ENCODE measurements around the gene INPP4B.

GRCh38 chr4:142781114-142781513 is 65.0 kb downstream of the INPP4B start:
- no peak for TF ChIP-seq CTCF (IDR thresholded peaks at IDR 0.05)
- no peak for TF ChIP-seq POLR2AphosphoS5 (IDR thresholded peaks at IDR 0.05)

Measured in breast epithelium (tissue), 3 donors.